GM12875 (cell line): Measurements from ENCODE around the gene MTNR1A.
"Not testable (repeated sequence)": the region's sequence is repeated elsewhere in the genome, so short reads cannot be mapped to it uniquely, and the experiment has no call there.

ENCODE experiments used
- H3K4me3 ChIP-seq: one replicate; pipeline ENCODE4 v1.5.1; 2011; ENCODE audit warnings: low read depth, low read length, control low read depth
- TF ChIP-seq, protein P1 (sequence below): IDR thresholded peaks from 2 replicates; pipeline ENCODE4 v1.5.1; 2011; ENCODE audit warnings: low read depth, mild to moderate bottlenecking, control low read depth, inconsistent platforms, low read length, moderate library complexity, borderline replicate concordance; ENCODE audit not compliant: insufficient read depth

The MTNR1A gene

DNA sequence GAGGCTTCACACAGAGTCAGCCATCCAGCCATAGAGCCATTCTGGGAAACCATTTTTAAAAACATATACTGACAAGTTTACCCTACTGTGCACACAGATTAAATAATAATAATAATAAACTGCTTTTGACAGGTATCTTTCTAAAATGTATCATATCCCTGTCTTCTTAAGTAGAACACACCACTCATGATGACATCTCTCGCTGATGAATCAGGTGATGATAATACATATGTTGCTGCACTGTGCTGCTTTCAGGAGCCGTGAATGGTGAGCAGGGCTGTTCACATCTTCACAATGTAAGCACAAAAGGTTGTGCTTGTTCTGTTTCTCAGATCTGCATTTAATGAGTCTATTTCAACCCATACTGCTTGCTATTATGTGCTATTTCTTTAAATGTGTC lies 3.5 kb downstream of the MTNR1A start:
- TF ChIP-seq, protein P1, sequence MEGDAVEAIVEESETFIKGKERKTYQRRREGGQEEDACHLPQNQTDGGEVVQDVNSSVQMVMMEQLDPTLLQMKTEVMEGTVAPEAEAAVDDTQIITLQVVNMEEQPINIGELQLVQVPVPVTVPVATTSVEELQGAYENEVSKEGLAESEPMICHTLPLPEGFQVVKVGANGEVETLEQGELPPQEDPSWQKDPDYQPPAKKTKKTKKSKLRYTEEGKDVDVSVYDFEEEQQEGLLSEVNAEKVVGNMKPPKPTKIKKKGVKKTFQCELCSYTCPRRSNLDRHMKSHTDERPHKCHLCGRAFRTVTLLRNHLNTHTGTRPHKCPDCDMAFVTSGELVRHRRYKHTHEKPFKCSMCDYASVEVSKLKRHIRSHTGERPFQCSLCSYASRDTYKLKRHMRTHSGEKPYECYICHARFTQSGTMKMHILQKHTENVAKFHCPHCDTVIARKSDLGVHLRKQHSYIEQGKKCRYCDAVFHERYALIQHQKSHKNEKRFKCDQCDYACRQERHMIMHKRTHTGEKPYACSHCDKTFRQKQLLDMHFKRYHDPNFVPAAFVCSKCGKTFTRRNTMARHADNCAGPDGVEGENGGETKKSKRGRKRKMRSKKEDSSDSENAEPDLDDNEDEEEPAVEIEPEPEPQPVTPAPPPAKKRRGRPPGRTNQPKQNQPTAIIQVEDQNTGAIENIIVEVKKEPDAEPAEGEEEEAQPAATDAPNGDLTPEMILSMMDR: no peak
- no peak overlapping the region for H3K4me3 ChIP-seq

DNA sequence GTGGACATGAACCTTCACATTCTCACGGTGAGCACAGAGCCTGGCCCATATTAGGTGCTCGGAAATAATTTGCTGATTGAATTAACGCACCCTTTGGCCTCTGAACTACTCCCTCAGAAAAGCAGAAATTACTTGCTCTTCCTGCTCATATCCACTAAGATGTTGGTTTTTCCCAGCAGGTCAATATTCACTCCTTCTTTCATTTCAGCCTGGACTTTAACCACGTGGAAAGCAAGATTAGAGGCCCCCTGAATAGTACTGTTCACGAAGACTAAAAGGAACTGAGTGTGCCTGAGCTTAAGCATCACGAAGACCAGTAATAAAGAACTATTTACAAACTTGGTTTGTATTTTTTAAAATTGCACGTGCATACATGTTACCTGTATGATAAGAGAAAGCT lies 9.9 kb downstream of the MTNR1A start:
- TF ChIP-seq, protein P1: no peak
- no peak overlapping the region for H3K4me3 ChIP-seq

DNA sequence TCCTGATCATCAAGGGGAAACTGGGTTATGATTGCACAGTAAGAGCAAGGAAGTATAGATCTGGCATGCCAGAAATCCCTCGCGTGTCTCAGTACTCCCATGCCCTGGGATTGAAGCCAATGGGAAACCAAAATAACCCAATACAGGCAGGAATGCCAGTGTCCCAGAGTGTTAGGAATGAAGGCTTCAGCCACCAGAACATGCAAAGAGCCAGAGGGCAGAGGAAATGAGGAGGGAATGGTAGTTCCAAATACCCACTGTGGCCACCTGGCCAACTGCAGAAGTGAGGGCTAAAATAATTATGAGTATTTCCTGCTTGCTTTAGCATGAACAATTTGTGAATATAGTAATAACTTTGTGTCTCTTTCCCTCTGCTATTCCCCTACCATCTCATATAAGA lies 12.2 kb downstream of the MTNR1A start:
- H3K4me3 ChIP-seq: no peak overlapping the region
- TF ChIP-seq, protein P1: no peak

DNA sequence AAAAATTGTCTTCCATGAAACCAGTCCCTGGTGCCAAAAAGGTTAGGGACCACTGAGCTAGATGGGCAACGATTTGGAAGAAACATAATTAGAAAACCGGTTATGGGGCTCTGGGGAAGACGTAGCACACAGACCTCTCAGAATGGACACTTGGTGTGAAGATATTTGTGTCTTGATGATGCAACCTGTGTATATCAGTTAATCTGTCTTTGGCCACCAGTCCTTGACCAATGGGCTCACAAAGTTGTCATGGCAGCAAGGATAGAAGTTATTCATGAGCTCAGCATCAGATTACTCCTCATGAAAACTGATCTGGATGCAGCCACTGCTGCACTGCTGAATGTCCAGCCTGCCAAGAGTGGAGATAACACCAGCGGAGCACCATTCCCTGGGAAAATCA lies 13.6 kb downstream of the MTNR1A start:
- TF ChIP-seq, protein P1: no peak
- no peak overlapping the region for H3K4me3 ChIP-seq

DNA sequence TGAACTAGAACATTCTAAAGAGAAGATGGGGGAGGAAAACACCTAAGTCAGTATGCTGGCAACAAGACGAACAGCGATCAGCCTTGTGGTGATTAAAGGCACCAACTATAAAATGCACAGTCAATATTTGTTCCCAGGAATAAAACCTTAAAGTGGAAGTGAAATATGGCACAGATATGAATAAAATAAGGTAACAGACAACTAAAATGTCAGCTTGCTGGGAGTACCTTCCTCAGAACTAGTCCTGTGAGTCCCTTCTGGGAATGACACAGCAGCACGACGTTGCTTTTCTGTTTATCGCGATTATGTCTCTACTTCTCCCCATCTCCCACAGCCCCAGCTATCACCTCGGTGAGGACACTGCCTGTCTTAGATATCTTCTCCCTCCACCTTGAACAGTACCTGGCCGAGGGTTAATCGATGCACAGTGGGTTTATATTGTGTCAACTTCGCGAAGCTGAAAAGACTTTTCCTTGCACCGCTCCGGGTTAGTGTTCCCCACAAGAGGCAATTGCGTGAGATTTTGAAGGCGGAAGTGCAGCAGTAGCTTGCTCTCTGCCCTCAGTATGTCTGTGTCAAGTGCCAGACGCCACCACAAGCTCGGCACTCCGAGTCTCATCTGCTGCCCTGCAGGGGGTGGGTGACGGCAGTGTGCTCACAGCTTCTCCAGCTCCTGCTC lies 17.4 kb downstream of the MTNR1A start:
- TF ChIP-seq, protein P1: no peak
- H3K4me3 ChIP-seq: no peak overlapping the region

DNA sequence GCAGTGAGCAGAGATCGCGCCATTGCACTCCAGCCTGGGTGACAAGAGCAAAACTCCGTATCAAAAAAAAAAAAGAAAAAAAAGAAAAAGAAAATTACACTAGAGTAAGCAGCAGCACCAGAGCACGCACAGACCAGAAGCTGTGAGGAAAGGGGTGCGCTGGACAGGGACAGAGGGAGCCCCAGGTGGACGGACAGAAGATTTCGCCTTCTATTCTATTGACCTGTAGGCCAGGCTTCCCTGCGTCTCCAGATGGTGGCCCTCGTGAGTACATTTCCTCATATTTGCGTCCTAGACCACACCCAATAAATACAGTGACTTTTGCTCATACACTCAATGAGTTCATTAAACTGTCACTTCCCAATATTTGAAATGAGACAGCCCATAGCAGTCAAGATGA lies 19.1 kb downstream of the MTNR1A start:
- TF ChIP-seq, protein P1: no peak
- H3K4me3 ChIP-seq: no peak overlapping the region

DNA sequence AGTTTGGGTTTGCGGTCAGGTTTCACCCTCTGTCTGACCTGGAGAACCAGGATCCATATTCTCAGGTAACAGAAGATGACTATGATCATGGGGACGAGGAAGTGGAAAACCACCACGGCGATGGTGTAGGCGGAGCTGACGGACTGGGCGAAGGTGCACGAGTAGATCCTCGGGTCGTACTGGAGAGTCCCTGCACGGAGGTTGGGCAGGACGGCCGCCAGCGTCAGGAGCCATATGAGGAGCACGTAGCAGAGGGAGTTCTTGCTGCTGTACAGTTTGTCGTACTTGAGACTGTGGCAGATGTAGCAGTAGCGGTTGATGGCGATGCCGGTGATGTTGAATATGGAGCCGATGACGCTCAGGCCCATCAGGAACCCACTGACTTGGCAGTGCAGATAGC lies 21.3 kb downstream of the MTNR1A start:
- TF ChIP-seq, protein P1: no peak
- no peak overlapping the region for H3K4me3 ChIP-seq

DNA sequence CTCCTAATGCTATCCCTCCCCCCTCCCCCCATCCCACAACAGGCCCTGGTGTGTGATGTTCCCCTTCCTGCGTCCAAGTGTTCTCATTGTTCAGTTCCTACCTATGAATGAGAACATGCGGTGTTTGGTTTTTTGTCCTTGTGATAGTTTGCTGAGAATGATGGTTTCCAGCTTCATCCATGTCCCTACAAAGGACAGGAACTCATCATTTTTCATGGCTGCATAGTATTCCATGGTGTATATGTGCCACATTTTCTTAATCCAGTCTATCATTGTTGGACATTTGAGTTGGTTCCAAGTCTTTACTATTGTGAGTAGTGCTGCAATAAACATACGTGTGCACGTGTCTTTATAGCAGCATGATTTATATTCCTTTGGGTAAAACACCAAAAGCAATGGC lies 31.4 kb downstream of the MTNR1A start:
- not testable (repeated sequence) for H3K4me3 ChIP-seq
